GM21515 (cell line): ENCODE results near the gene LMTK2.
"Not testable (repeated sequence)": the region's sequence is repeated elsewhere in the genome, so short reads cannot be mapped to it uniquely, and the experiment has no call there.

Source experiments
- ATAC-seq: cut with Tn5 transposase; IDR thresholded peaks from one replicate; pipeline ENCODE4 v1.9.1; 2021; ENCODE audit not compliant: unreplicated experiment

The LMTK2 gene

DNA sequence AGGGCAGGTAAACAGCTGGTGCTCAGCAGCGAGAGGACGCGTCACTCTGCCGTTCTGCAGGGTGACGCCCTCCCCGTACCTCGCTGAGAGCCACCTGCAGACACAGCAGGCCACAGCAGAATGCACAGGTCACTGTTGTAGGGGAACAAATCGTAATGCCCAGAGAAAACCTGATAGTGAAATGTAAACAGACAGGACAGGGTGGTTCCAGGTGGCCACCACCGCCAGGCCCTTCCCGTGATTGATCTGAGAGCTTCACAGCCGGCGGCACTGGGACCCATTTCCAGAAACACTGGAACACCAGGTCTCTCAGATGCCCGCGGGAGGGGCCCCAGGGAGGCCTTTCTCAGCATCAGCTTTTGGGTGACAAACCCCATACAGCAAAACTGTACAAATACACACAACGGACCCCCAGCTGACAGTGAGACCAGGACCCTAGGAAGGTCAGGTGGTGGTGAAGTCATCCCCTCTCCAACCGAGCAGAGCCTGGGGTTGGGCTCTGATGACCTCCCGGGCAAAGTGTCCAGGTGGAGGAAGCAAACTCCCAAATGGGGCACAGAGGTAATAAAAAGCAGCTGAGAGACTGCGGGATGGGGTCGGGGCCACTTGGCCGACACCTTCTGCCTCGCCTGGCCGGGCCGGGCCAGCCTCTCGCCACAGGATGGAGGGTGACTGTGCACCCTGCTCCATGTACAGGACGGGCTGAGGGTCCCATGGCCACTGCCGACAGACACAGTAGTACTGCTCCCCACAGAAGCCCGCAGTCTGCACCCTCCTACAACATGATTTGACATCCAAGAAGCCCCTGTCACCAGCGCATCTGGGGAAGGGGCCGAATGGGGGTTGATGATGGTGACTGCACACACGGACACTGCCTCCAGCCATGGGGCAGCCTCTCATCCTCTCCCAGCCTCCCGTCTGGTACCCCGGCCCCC lies 109.2 kb downstream of the LMTK2 start:
- ATAC-seq: no peak

DNA sequence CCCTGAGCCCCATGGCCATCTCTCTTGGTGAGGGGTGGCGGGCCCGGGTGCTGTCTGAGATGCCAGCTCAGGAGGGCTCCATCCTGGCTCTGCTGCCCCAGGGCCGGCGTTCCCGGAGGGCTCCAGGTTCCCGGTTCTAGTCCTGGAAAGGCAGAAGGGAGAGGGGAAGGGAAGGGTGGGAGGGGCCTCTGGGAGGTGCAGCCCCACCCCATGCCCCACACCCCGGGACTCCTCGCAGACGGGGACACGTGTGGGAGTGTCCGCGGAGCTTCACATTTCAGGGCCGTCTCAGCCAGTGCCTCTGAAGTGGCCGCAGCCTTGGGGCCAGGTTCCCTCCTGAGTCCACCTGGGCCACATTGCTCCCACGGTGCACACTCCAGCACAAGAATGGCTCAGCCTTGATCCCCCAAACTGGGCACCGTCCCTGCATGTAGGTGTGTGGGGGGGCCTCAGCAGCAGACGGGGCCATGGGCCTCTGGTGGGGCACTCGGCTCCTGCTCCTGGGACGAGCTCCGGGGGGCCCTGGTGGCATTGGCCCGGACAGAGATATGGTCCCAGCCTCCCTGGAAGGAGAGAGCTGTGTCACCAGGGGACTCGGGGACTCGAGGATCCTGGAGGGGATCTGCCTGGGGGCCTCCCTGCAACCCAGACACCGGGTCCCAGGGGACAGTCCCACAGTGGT lies 110.4 kb downstream of the LMTK2 start:
- no peak for ATAC-seq

DNA sequence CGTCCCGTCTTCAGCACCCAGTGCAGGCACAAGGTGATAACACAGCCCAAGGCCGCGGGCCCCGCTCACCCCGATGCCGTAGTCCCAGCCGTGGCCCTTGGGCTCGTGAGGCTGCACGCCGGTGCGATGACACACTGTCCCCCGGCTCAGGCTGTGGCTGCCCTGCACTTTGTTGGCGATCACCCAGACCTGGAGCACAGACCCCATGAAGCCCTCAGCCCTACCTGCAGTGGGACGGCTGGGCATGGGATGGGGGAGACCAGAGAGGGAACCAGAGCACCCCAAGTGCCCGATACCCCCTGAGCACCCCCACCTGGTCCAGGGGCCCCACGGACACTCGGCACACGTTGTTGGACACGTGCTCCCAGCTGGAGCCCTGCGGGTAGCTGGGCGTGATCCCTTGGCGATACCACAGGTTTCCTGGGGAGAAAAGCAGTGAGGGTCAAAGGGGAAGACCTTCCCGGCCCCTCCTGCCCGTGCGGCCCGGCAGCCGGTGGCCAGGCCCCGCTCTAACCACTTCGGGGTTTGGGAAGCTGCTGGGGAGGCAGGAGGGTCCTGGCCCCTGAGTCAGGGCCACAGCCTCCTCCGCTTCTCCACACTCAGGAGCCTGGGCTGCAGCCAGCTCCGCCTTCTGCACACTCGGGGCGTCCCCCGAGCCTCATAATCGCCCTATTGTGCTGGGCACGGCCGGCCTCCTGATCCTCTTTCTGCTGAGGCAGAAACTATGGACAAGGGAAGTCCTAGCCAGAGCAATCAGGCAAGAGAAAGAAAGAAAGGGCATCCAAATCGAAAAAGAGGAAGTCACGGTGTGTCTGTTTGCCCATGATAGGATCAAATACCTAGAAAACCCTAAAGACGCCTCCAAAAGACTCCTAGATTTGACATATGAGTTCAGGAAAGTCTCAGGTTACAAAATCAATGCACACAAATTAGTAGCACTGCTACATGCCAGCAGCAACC lies 111.2 kb downstream of the LMTK2 start:
- no peak for ATAC-seq

DNA sequence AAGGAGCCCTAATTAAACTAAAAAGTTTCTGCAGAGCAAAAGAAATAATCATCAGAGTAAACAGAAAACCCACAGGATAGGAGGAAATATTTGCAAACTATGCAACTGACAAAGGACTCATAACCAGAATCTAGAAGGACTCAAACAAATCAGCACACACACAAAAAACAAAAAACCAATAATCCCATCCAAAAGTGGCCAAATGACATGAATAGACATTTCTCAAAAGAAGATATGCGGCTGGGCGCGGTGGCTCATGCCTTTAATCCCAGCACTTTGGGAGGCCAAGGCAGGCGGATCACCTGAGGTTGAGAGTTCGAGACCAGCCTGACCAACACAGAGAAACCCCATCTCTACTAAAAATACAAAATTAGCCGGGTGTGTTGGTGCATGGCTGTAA lies 112.7 kb downstream of the LMTK2 start:
- ATAC-seq: not testable (repeated sequence)

DNA sequence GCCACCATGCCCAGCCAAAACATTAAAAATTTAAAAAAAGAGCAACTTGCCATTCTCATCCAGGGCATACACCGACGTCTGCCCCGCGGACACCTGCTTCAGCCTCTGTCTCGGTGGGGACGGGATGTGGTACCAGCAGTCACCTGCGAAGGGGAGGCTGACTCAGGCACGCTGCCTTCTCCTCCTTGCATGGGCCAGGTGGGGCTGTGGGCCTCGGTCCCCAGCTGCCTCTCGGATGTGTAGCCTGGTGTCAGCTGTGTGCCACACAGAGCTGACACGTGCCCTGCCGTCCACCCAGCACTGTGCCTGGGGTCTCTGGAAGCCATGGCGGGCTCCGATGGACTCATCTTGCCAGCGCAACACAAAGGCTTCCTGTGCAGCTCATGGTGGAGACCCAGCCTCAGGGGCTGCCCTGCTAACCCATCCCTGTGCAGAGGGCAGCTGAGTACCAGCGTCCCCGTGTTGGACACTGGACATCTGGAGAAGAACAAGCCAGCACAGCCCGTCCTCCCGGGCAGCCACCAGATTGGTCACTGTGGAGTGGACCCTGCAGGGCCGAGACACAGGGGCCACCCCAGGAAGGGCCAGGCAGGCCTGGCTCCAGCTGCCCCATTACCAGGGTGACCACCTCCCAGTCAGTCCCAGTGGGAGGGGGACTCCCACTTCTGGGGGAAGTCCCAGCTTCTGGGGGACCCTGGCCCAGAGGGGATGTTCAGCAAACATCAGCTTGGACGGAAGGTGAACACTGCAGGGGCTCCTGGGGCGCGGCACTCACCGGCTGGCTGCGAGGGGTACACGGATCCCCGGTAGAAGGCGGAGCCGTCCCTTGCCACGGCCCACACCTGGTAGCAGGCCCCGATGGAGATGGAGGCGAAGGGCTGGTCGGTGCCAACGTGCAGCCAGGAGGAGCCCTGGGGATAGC lies 115.2 kb downstream of the LMTK2 start:
- no peak for ATAC-seq

DNA sequence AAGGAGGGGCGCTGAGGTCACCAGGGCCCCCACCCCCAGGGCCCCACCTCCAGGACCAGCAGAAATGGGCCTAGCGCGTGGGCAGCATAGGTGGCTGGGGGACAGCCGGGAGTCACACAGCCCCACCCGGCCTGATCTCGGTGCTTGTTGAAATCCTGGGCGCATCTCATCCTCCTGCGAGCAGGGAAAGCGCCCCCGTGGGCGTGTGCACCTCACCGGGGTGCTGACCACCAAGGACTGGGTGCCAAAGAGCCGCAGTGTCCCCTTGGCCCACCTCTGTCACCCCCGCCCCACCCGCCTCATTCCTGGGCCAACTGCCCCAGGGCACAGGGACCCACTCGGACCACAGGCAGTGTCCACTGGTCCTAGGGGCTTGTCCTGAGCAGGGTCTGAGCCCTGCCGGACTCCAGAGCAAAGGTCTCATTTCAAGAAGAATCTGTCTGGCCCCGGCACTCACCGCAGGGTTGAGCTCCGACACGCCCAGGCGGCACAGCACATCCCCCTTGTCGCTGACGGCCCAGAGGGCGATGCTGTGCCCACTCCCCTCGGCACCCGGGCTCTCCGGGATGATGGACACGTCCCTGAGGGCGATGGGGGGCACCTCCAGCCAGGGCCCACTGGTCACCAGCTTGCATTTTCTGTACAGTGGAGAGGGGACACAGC lies 116.0 kb downstream of the LMTK2 start:
- ATAC-seq: no peak

DNA sequence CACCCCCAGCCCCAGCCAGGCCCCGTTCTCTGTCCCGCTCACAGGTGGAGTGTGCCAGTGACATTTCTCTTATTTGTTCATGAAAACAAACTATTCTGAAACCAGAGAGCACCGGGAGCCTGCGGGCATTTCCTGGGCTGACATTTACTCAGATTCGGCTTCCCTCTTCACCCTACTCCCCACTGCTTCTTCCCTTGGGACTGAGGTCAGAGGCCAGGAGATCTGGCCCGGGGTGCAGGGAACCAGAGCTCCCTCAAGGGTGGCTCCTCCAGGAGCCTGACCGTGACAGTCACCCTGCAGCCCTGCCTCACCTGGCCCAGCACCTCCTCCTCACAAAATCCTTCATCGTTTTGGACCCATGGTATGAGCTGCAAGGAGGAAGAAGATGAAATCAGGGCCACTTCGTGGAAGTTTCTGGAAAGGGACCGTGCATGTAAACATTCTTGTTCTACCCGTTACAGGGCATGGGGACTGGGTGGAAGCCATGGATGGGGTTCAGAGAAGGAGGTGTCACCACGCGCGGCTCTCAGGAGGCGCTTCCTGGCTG lies 116.8 kb downstream of the LMTK2 start:
- ATAC-seq: no peak

DNA sequence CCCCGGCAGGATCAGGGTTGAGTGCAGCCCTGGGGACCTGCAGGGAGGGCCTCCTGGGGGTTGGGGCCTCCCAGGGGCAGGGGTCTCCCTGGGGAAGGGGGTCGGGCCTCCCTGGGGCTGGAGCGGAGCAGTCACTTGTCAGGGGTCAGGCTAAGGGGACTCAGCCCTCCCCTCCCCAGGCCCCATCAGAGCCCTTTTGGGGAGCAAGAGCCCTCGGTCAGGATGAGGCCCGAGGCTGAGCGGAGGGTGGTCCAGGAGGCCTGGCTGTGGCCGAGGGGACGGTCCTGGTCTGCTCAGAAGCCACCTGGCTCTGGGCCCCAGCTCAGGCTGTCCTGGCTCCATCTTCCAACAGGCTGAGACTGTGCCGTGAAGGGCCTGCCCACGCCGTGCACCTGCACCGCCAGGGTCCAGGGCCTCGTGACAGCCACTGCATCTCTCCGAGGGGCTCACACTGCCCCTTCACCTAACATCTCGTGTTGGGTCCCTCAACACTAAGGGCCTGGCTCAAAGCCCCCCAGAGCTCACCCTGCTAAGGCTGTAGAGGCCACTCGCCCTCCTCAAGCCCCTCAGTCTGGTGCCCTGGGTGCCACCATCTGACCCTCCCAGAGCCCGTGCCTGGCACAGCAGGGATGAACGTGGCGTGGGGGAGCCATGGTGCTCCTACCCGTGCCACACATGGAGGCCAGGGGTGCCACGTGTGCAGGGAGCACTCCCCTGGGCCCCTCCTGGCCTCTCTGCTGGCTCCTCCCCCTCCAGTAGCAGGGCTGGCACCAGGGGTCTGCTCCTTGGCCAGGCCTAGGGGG lies 117.4 kb downstream of the LMTK2 start:
- ATAC-seq: no peak

DNA sequence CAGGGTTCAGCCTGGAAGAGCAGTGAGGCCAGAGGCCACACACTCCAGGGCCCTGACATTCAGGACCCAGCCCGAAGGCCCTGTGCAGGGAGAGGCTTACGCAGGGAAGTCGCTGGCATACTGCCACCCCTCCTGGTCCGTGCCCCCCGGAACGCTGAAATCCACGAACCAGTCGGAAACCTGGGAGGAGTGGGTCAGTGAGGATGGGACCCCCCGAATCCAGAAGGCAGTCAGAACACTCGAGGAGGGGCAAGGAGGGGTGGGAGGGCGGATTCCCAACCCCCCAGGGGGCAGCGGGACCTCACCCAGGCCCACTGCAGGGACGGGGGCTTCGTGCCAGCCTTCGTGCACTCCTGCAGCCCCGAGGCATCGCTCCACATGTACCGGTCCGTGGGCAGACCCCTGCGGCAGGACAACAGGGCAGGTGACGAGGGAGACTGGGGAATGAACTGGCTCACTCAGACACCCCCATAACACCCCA lies 118.1 kb downstream of the LMTK2 start:
- no peak for ATAC-seq

DNA sequence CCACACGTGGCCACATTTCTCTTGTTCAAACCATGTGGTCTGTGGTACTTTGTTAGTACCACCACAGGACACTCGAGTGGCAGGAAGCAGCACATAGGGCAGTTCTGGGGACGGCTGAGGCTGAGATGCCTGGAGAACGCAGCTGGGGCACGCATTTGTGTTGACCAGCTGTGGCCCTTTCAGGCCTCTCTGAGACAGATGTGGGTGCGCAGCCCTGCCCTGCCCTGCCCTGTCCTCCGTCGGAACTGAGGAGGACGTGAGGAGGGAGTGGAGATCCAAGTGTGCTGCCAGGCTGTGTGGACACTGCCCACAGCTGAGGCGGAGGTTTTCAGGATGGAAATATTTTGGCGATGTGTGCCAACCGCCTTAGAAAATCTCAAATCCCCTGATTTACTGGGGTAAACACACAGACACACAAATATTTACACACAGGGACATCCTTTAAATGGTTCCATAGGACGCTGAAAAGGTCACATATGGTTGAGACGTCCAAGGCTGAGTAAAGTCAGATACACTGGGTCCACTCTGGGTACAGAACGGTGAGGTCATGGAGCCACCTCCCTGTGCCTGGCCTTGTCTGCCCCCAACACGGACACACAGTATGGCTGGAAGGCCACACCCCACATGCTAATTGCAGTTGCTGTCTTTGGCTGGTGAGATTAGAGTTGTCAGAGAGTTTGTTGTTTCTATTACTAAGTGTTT lies 119.4 kb downstream of the LMTK2 start:
- ATAC-seq: no peak

DNA sequence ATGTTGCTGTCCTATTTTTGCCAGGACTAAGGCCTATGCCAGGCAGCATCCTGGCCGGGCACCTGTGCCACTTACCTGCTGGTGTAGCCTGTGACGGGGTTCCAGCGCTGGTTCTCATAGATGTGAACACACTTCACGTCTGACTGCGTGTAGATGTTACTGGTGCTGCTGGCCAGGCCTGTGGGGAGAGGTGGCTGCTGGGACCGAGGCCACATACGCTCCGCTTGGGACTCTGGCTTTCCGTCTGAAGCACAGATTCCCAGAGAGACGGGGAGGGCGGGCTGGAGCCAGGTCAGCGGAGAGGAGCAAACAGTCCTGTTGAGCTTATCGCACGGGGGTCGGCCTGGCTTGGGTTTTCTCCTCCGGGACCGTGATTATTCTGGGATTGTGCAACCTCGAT lies 121.3 kb downstream of the LMTK2 start:
- ATAC-seq: no peak

DNA sequence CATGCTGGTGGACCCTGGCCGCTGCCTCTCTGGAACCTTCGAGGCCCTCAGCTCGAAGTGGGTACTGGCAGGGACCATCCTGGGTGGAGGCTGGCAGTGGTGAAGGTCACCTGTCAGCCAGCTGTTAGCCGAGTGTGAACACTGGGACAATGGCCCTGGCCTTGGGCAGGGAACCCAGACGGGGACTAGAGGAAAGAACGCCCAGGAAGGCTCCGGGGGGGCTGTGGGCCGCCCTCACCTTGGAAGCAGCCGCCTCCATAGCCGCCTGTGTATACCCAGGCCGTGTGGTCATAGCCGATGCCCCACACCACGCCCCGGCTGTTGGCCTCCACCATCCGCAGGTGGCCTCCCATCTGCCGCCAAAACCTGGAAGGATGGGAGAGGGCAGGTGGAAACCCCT lies 122.1 kb downstream of the LMTK2 start:
- ATAC-seq: no peak

DNA sequence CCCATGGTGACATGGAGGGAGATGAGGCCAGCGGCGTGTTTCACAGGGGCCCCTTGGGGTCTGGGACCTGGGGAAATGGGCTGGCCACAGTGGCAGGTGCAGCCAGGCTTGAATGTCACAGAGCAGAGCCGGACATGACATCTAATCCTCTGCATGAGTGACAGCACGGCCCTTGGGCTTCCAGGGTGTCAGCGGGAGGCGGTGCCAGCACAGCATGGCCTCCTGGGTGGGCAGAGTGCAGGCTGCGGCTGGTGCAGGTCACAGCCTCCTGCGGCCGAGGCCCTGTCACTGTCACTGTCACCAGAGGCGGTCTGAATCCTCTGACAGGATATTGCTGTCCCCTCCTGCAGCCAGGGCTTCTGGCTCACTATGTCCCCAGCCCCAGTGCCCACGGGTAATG lies 122.8 kb downstream of the LMTK2 start:
- no peak for ATAC-seq

DNA sequence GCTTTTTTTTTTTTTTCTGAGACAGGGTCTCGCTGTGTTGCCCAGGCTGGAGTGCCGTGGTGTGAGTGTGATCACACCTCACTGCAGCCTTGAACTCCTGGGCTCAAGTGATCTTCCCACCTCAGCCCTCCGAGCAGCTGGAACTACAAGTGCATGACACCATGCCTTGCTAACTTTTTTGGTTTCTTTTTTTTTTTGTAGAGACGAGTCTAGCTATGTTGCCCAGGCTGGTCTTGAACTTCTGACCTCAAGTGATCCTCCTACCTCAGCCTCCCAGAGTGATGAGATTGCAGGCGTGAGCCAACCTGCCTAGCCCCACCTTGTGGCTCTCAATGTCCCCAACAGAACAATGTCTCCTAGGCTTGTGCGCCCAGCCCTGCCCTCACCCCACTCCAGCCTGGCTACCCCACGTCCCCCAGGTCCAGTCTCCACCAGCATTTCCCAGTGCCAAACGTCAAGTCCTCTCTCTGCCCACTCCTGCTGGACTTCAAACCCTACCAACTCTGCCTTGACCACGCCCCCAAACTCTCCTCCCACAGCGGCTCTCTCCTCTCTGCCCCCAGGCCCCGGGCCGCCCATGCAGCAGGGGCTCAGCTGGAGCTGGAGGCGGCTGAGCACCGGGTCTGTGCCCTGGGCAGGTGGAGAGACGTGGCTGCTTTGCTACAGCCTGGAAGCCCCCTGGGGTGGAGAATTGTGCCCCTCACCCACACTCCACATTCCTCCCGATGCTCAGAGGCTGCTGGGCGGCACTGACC lies 123.5 kb downstream of the LMTK2 start:
- ATAC-seq: no peak

DNA sequence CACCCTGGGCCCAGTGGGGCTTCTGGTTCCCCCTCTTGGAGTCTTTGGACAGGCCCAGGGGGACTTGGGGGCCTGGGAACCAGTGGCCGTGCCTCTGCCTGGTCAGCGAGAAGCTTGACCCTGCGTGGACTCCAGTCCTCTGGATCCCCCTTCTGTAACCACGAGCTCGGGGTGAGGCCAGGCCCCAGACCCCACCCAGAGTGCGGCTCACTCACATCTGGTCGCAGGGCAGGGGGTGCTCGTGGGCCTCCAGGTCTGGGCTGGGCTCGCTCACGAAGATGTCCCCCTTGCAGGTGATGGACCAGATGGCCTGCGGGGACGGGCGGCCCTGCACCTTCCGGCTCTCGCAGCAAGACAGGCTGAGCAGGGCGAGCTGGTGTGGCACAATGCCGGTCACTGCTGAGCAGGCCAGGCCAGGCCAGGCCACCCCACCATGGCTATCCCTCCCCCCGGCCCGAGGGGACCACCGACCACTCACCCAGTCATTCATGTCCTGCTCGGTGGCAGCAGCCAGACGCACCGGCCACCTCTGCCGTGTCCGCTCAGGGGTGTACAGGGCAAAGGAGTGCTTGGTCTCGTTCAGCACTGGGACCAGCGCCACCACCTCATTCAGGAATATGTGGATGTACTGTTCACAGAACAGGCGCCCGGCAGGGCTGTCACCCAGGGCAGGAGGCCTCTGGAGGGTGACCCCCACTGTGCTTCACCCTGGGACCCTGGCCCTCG lies 124.2 kb downstream of the LMTK2 start:
- no peak for ATAC-seq

DNA sequence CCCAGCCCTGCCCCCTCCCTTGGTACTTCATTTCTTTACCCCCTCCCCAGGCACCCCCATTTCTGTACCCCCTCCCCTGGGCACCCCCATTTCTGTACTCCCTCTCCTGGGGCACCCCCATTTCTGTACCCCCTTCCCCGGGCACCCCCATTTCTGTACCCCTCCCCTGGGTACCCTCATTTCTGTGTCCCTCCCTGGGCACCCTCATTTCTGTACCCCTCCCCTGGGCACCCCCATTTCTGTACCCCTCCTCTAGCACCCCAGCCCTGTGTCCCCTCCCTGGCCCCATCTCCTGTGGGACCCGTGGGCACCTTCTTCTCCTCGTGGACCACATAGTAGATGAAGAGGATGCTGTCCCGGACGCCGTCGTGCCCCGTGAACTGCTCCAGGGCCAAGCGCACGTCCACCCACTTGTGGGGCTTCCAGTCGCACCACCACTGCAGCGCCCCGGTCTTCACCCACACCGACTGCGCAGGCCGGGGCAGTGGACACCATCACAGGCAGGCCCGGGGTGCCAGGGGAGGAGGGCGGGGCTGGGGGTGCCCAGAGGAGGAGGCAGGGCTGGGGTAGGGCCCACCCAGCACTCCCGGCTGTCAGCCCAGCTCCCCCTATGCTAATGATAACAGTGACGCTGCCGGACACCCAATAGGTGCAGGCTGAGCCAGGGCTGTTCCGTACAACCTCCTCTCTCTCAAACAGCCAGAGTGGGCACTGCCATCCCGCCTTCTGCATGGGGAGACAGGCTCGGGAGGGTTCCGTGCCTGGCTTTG lies 125.0 kb downstream of the LMTK2 start:
- ATAC-seq: no peak
